Smooth muscle cell (in vitro differentiated cells): ENCODE results near the gene TRIM72. TPM values are rescaled to one million over a fixed set of nuclear protein-coding genes. Genes with fewer than 3 reads are reported as not detected.

Source experiments
- DNase-seq: peaks from one replicate; lab custom pipeline; 2025; ENCODE audit not compliant: unreplicated experiment; lab: John Stamatoyannopoulos, UW
- H2AFZ ChIP-seq: fragments of 200-600 bp; sonication (generic); 2 replicates; pipeline ENCODE4 v1.6.0; 2016; ENCODE audit warnings: antibody characterized with exemption, low read depth, mild to moderate bottlenecking
- H3F3A ChIP-seq: fragments of 200-600 bp; sonication (generic); 2 replicates; pipeline ENCODE4 v1.6.0; 2017; ENCODE audit warnings: antibody characterized with exemption, low read depth
- H3K27ac ChIP-seq: fragments of 200-600 bp; sonication (generic); 2 replicates; pipeline ENCODE4 v1.5.1; 2016; ENCODE audit warnings: low read depth, mild to moderate bottlenecking
- H3K27me3 ChIP-seq: fragments of 200-600 bp; sonication (generic); 2 replicates; pipeline ENCODE4 v1.6.1; 2016; ENCODE audit warnings: low read depth, mild to moderate bottlenecking
- H3K36me3 ChIP-seq: fragments of 200-600 bp; sonication (generic); 2 replicates; pipeline ENCODE4 v1.5.1; 2016; ENCODE audit warnings: low read depth
- H3K4me1 ChIP-seq: fragments of 200-600 bp; sonication (generic); 2 replicates; pipeline ENCODE4 v1.5.1; 2016; ENCODE audit warnings: low read depth
- H3K4me2 ChIP-seq: fragments of 200-600 bp; sonication (generic); 2 replicates; pipeline ENCODE4 v1.6.0; 2016; ENCODE audit warnings: mild to moderate bottlenecking
- H3K4me3 ChIP-seq: fragments of 200-600 bp; sonication (generic); 2 replicates; pipeline ENCODE4 v1.5.1; 2016; ENCODE audit warnings: mild to moderate bottlenecking
- H3K79me2 ChIP-seq: fragments of 200-600 bp; sonication (generic); 2 replicates; pipeline ENCODE4 v1.6.0; 2016; ENCODE audit warnings: low read depth, mild to moderate bottlenecking
- H3K9ac ChIP-seq: fragments of 200-600 bp; sonication (generic); 2 replicates; pipeline ENCODE4 v1.6.0; 2016; ENCODE audit warnings: low read depth
- H3K9me3 ChIP-seq: fragments of 200-600 bp; sonication (generic); replicated peaks from 2 replicates; pipeline ENCODE4 v1.5.1; 2016; ENCODE audit warnings: low read depth
- H4K20me1 ChIP-seq: fragments of 200-600 bp; sonication (generic); 2 replicates; pipeline ENCODE4 v1.6.0; 2016; ENCODE audit warnings: low read depth
- CTCF ChIP-seq: fragments of 200-600 bp; sonication (generic); IDR thresholded peaks from 2 replicates; pipeline ENCODE4 v1.5.1; 2017; ENCODE audit warnings: borderline replicate concordance, mild to moderate bottlenecking, antibody characterized with exemption; ENCODE audit not compliant: insufficient read depth, poor library complexity, severe bottlenecking
- WGBS: methylation state at CpG from one replicate; pipeline ENCODE4 v1.1.7; 2016; ENCODE audit warnings: low lambda C conversion rate; 5-methylcytosine and 5-hydroxymethylcytosine counted together
- polyA plus RNA-seq: library from polyadenylated mRNA; unstranded; fragments of >200 nt; fragmentation: Nextera tagmentation; extraction: Ambion mirVana; gene quantifications from 2 replicates; pipeline ENCODE4 v1.2.1, GENCODE V29; 2016
- total RNA-seq: library from RNA; depleted of rRNA; stranded (reverse); fragments of >200 nt; gene quantifications from 2 replicates; pipeline ENCODE4 v1.2.3, GENCODE V29; 2014

The TRIM72 gene
- total and polyA plus RNA-seq, 2 experiments from 2014 or later, result 0.04 to 0.07 TPM

DNA sequence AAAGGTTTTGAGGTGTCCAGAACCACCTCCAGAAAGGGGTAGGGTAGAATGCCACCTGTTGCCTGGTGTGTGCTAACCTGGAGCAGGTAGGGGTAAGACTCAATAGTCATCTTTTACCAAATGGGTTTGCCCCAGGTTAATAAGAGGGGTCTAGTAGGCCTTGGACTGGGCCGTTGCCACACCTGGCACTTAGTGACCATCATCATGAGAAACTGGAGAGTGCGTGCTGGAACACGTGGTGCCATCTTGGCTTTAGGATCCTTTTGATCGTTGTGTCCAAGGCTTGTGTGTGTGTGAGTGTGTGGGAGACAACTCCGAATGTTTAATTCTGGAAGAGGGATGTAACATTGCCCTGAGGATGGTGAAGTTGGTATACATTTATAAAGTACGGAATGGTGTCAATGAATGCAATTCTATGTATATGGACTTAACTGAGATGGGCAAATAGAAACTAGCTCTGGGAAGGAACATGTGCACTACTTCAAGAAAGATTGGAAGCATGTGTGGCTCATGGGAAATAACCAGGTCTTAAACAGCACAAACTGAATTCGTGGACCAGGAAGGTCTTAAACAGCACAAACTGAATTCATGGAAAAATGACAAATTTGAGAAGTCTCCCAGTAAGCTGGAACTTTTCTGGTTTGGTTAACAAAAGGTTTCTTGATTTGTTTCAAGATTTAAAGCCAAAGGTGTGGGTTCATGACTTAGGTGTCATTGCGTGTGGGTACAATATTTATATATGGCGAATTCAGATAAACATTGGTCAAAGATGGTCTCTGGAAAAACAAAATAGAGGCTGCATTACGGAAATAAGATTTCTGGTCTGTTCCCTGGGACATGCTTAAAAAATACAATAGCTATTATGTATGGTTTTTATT lies 26.8 kb upstream of the TRIM72 start:
- Histone ChIP-seq H3K79me2 (peaks cover 85% of the 10 kb centered on the region), H3K9ac (no peak overlapping the region), H3K27me3 (no peaks in the 10 kb centered on the region), H3K9me3 (no peaks in the 10 kb centered on the region), H3K27ac (no peak overlapping the region), H4K20me1 (peaks cover 100% of the 10 kb centered on the region), H3K4me1 (peaks cover 13% of the 10 kb centered on the region), H2AFZ (no peak overlapping the region), H3F3A (peaks cover 74% of the 10 kb centered on the region), H3K4me2 (no peak overlapping the region), H3K4me3 (no peak overlapping the region), H3K36me3 (peaks cover 72% of the 10 kb centered on the region)
- no peak for DNase-seq
- TF ChIP-seq CTCF, result no peak
- 95% methylated on average over 10 of the region's 10 CpGs for WGBS

DNA sequence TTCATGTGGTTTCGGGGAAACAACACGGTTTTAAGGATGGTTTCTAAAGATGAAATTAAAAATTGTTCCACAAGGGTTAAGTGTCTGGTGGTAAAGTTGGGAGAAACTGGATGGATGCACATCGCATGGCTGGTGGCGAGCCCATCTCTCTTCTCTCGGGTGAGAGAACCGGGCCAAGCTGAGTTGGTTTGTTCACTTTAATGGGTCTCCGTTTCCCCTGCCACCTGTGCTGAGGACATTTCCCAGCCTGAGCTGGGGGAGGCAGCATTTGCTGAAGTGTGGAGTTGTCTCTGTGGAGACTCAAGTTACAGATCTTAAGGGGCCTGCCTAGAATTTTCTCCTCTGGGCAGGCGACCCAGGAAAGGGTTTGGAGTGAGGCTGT lies 26.1 kb upstream of the TRIM72 start:
- TF ChIP-seq CTCF, result no peak
- Histone ChIP-seq H3K9ac (no peak overlapping the region), H3K4me2 (no peak overlapping the region), H3F3A (peaks cover 71% of the 10 kb centered on the region), H3K79me2 (peaks cover 79% of the 10 kb centered on the region), H3K27ac (no peak overlapping the region), H4K20me1 (peaks cover 100% of the 10 kb centered on the region), H3K36me3 (peaks cover 72% of the 10 kb centered on the region), H3K4me1 (peaks cover 7% of the 10 kb centered on the region), H2AFZ (no peak overlapping the region), H3K27me3 (no peaks in the 10 kb centered on the region), H3K9me3 (no peaks in the 10 kb centered on the region), H3K4me3 (no peak overlapping the region)
- 96% methylated on average over 8 of the region's 8 CpGs for WGBS
- no peak for DNase-seq

GRCh38 chr16:31188450-31189411 lies 25.2 kb upstream of the TRIM72 start:
- TF ChIP-seq CTCF, result no peak
- Histone ChIP-seq H3K4me2 (no peak overlapping the region), H3K9ac (no peak overlapping the region), H3K9me3 (no peaks in the 10 kb centered on the region), H3F3A (peaks cover 77% of the 10 kb centered on the region), H4K20me1 (peaks cover 100% of the 10 kb centered on the region), H3K79me2 (peaks cover 70% of the 10 kb centered on the region), H2AFZ (no peak overlapping the region), H3K27ac (peak overlapping the region; percentile 10), H3K27me3 (no peaks in the 10 kb centered on the region), H3K36me3 (peaks cover 75% of the 10 kb centered on the region), H3K4me3 (no peak overlapping the region), H3K4me1 (no peaks in the 10 kb centered on the region)
- DNase-seq, result no peak
- WGBS, result 99% methylated on average over 3 of the region's 3 CpGs
